ENCODE measurements around the gene FUT6.

Gene FUT6

GRCh38 chr19:5804516-5805461 is 34.7 kb downstream of the FUT6 start, which contains the start of gene NRTN:
TSS of gene NRTN (plus strand) at chr19:5805067. CDS start at chr19:5824166, 19,099 bp downstream.
- DNase-seq: peak; percentile 63

GRCh38 chr19:5803752-5804515 is 35.6 kb downstream of the FUT6 start:
- peak; percentile 95 for DNase-seq

GRCh38 chr19:5803441-5803751 is 36.1 kb downstream of the FUT6 start:
- DNase-seq: no peak

- DNase-seq: no peak
These were observed 37.5 kb downstream of the FUT6 start for GRCh38 chr19:5801796-5802619.

DNA sequence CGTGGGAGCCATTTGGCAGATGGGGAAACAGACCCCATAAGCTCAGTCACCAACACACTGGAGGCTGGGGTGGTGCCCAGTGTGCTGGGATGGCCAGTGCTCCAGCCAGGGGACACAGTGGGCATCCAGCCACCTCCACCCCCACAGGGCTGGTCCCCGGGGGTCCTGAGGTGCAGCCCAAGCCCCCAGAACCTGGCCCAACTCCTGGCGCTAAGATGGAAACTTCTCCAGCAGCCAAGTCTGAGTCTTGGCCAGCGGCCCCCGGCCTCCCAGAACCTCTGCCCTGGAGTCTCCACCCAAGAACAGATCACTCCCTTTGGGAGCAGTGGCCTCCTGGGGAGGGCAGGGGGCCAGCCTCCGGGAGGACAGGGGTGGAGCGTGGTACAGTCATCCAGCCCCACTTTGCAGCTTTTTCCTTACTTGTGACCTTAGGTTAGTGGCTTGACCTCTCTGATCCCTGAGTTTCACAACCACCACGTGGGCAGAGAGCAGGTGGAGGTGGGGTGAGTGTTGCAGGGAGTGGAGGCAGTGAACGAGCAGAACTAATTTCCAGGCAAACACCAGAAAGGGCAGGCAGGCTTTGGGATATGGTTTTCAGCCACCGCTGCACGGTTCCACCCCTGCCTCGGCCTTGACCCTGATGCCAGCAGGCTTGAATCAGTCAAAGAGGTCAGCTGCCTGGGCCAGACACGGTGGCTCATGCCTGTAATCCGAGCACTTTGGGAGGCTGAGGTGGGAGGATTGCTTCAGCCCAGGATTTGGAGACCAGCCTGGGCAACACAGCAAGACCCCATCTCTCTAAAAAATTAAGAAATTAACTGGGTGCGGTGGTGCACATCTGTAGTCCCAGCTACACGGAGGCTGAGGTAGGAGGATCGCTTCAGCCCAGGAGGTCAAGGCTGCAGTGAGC is 38.9 kb downstream of the FUT6 start:
- DNase-seq: no peak

- no peak for DNase-seq
These were observed 40.0 kb downstream of the FUT6 start for GRCh38 chr19:5799247-5800241.

- DNase-seq: no peak
These were observed 41.3 kb downstream of the FUT6 start for GRCh38 chr19:5798244-5798643.

GRCh38 chr19:5795382-5795919 is 44.1 kb downstream of the FUT6 start:
- DNase-seq: no peak

- no peak for DNase-seq
These were observed 46.3 kb downstream of the FUT6 start for GRCh38 chr19:5793188-5793587.

DNA sequence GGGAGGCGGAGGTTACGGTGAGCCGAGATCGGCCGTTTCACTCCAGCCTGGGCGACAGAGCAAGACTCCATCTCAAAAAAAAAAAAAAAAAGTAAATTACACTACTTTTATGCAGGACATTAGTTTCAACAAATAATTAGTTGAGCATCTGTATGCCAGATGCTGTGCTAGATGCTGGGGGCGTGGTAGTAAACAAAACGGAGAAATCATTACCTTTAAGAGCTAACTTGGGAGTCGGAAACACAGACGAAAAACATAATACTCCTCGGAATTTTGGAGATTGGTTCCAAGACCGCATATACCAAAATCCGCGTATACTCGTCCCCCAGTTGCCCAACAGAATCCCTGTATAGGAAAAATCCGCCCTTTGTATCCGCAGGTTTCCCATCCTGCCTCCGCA is 47.3 kb downstream of the FUT6 start:
- DNase-seq: no peak

- peak; percentile 93 for DNase-seq
These were observed 48.7 kb downstream of the FUT6 start, which contains the start of gene DUS3L for GRCh38 chr19:5790559-5791520. TSS of gene DUS3L (minus strand) at chr19:5791163. CDS start at chr19:5791141, 22 bp downstream.

- no peak for DNase-seq
These were observed 49.5 kb downstream of the FUT6 start for GRCh38 chr19:5789886-5790558.

- DNase-seq: no peak
These were observed 50.1 kb downstream of the FUT6 start for GRCh38 chr19:5789351-5789761.

DNA sequence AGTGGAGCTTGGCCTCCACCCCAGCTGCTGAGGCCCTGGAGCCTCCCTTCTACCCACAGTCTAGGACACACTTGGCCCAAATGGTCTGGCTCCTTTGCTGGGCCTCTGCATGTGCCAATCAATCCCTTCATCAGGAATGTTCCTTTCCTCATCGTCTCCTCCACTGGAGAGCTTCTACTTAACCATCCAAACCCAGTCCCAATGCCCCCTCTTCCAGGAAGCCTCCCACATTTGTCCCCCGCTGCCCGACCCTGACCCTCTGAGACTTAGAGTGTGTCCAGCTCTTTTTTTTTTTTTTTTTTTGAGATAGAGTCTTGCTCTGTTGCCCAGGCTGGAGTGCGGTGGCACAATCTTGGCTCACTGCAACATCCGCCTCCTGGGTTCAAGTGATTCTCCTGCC is 51.1 kb downstream of the FUT6 start:
- no peak for DNase-seq

GRCh38 chr19:5787409-5788182 is 51.9 kb downstream of the FUT6 start:
- DNase-seq: no peak

DNA sequence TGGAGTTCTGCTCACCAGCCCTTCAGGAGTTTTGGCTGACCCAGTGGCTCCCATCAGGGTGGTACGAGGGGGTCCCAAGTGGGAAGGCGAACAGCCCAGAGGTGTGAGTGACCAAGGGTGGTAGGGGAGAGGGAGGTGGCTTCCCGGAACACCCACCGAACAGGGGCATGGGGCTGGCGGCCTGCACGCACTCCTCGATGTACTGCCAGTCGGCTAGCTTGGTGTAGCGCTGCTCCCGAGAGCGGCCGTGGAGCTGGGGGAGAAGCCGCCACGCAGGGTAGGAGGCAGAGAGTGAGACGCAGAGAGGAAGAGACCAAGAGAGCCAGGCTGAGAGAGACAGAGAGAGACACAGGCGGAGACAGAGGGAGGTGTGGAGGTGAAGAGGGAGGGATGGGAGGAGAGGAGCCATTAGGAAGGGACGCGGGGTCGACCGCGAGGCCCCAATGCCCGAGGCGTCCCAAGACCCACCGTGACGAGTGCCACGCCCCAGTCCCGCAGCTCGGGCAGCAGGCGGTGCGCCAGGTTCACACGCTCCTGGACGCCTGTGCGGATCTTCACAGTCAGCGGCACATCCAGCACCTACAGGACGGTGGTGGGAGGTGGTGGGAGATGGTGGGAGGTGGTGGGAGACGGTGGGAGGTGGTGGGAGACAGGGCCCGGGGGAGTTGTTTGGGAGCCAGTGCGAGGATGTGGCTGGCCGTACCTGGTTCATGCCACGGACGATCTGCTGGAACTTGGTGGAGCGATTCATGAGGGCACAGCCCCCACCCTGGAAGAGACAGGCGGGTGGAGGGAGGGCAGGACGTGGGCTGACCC is 52.7 kb downstream of the FUT6 start:
- DNase-seq: no peak

DNA sequence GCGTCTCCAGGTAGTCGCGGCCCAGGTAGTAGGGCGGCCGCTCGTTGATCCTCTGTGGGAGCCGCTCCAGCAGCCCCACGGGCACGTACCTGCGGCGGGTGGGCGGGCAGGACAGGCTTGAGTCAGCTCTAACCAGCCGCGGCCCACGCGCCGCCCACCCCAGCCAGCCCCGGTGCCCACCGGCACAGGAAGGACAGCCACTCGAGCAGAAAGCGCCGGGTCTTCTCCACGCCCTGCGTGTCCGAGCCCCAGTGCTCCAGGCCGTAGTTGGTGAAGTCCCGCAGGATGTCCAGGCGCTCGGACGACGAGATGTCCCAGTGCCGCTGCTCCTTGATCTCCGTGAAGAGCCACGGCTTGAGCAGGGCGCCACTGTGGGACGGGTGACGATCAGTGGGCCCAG is 54.1 kb downstream of the FUT6 start:
- no peak for DNase-seq

Data from stimulated activated CD4-positive, alpha-beta T cell treated with anti-CD3 and anti-CD28 coated beads, Interleukin-4, amount 100 ng/mL, for 1 hour (primary cell).